ENCODE measurements around the gene RPL34. TPM values are rescaled to one million over a fixed set of nuclear protein-coding genes. Genes with fewer than 3 reads are reported as not detected.

Gene RPL34
- total and polyA plus RNA-seq, 2 of the 8 experiments (the other 6 are each of a cell fraction or from before 2014, with no cell fraction given), result 1,430 to 2,987 TPM

DNA sequence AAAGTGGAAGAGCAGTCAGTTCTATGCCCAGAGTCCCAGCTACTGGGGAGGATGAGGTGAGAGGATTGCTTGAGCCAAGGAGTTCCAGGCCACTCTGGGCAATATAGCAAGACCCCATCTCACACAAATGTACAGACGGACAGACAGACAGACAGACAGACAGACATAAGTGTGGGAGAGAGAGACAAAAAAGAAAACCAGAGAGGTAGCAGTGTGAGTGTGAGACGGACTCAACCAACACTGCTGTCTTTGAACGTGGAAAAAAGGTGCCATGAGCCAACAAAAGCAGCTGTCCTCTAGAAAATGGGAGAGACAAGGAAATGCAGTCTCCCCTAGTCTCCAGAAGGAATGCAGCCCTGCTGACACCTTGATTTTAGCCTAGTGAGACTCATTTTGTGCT lies 18.2 kb upstream of the RPL34 start:
- Histone ChIP-seq H3K79me2 (ENCODE audit: control insufficient read depth in 1 of 2, insufficient read depth in 2 of 2, low read length in 2 of 2) (no peaks in the 10 kb centered on the region), H3K9me3 (ENCODE audit: insufficient read depth in 2 of 2, low read depth in 1 of 2, low read length in 1 of 2) (no peaks in the 10 kb centered on the region), H3K79me1 (ENCODE audit: low read depth, low read length) (no peaks in the 10 kb centered on the region), H3K23me2 (ENCODE audit: low read depth, low read length) (no peaks in the 10 kb centered on the region), H3K18ac (ENCODE audit: extremely low read depth, low read length) (no peak overlapping the region), H2BK120ac (replicated peaks; ENCODE audit: low read depth, low read length) (no peak overlapping the region), H2BK12ac (ENCODE audit: low read depth, low read length) (no peak overlapping the region), H4K8ac (ENCODE audit: extremely low read depth, insufficient read depth, low read length) (no peak overlapping the region), H2BK5ac (ENCODE audit: low read depth, low read length) (no peak overlapping the region), H3K56ac (replicated peaks; ENCODE audit: insufficient read length, low read depth, low read length) (no peak overlapping the region), H3K9ac (replicated peaks in 1 of 4; ENCODE audit: extremely low read depth in 1 of 4, low read depth in 3 of 4, low read length in 3 of 4) (no peak overlapping the region), H3K4ac (replicated peaks; ENCODE audit: insufficient read length, low read depth, low read length) (no peak overlapping the region), H2AK5ac (ENCODE audit: low read depth, low read length) (no peak overlapping the region), H3K27ac (ENCODE audit: low read depth, low read length) (no peak overlapping the region), H3K4me3 (ENCODE audit: extremely low read depth in 1 of 4, insufficient read depth in 2 of 4, low read depth in 3 of 4, low read length in 4 of 4) (no peak overlapping the region), H3K36me3 (ENCODE audit: control insufficient read depth in 2 of 4, insufficient read depth in 4 of 4, low read length in 3 of 4) (no peaks in the 10 kb centered on the region), H4K5ac (ENCODE audit: insufficient read length, low read depth, low read length) (no peak overlapping the region), H3K4me2 (ENCODE audit: insufficient read depth in 1 of 2, low read depth in 2 of 2, low read length in 2 of 2) (no peak overlapping the region), H3K23ac (ENCODE audit: insufficient read length) (no peak overlapping the region), H4K20me1 (replicated peaks in 1 of 2; ENCODE audit: control insufficient read depth in 1 of 2, insufficient read depth in 2 of 2, low read length in 2 of 2) (no peaks in the 10 kb centered on the region), H2BK15ac (ENCODE audit: low read length) (peak overlapping the region; percentile 88; the same call in 1 of the 2 replicates), H3K4me1 (replicated peaks in 1 of 4; ENCODE audit: control insufficient read depth in 3 of 4, insufficient read depth in 4 of 4, low read length in 3 of 4) (no peaks in the 10 kb centered on the region), H4K91ac (replicated peaks; ENCODE audit: insufficient read length, low read length) (no peak overlapping the region), H3K14ac (ENCODE audit: insufficient read length) (no peak overlapping the region), H2BK20ac (ENCODE audit: low read length) (no peak overlapping the region), H3K27me3 (replicated peaks in 1 of 4; ENCODE audit: control insufficient read depth in 3 of 4, extremely low read depth in 1 of 4, insufficient read depth in 3 of 4, low read length in 3 of 4) (no peaks in the 10 kb centered on the region), H2AFZ (ENCODE audit: low read length) (no peak overlapping the region)
- WGBS, 2 experiments (ENCODE audit: extremely low coverage in 1 of 2, insufficient coverage in 1 of 2, insufficient read length in 1 of 2, insufficient replicate concordance in 2 of 2, low coverage in 1 of 2, low lambda C conversion rate in 2 of 2, missing lambda C conversion rate in 1 of 2), result 79% methylated on average over 3 of the region's 3 CpGs; no CpG with 5 or more reads in 1 of the 2 experiments
- ChIA-PET CTCF (ENCODE audit: partially characterized antibody) (no interaction called here), POLR2A (ENCODE audit: partially characterized antibody) (interaction anchor here (1.8 kb wide), 1 partner anchor 10 kb away, joined by 6 read pairs; no protein-coding TSS in a partner anchor)
- FAIRE-seq (no peak), DNase-seq (ENCODE audit: low read depth in 1 of 2, low spot score in 2 of 2) (no peak)
- TF ChIP-seq CHD1 (IDR thresholded peaks at IDR 0.05; ENCODE audit: low read depth, low read length) (no peak), SP2 (IDR thresholded peaks at IDR 0.05; ENCODE audit: low read length) (no peak), SP4 (IDR thresholded peaks at IDR 0.05; ENCODE audit: low read length) (no peak), SAP30 (IDR thresholded peaks at IDR 0.05; ENCODE audit: insufficient read depth, insufficient replicate concordance, low read length) (no peak), SRF (IDR thresholded peaks at IDR 0.05; ENCODE audit: low read depth, low read length) (no peak), GABPA (IDR thresholded peaks at IDR 0.05; ENCODE audit: borderline replicate concordance, insufficient read depth, low read length) (no peak), CTBP2 (IDR thresholded peaks at IDR 0.05; ENCODE audit: borderline replicate concordance, insufficient read depth, insufficient read length, low read length) (no peak), ZNF274 (IDR thresholded peaks at IDR 0.05; ENCODE audit: borderline replicate concordance, extremely low read depth, low read length) (no peak), TBP (IDR thresholded peaks at IDR 0.05; ENCODE audit: low read depth, low read length) (no peak), CHD2 (IDR thresholded peaks at IDR 0.05; ENCODE audit: low read length) (no peak)

All from H1 (cell line).